GM13976 (cell line): ENCODE results near the gene PLCG2.

Experiments used
- DNase-seq: peaks from one replicate; pipeline ENCODE4 v3.0.0; 2012; ENCODE audit warnings: low spot score
- CTCF ChIP-seq: IDR thresholded peaks from 2 replicates; pipeline ENCODE4 v1.5.1; 2012; ENCODE audit warnings: borderline replicate concordance, mild to moderate bottlenecking; ENCODE audit not compliant: insufficient read depth; ENCODE audit errors: extremely low read depth, missing control alignments, control extremely low read depth
- in situ Hi-C: fragments of 300-500 bp; cut with MboI; formaldehyde crosslinking; loops from one replicate; pipeline ENCODE4 v1.12.0; 2022; ENCODE audit warnings: low sequenced_read_pairs, mixed read lengths, inconsistent platforms; ENCODE audit not compliant: unreplicated experiment

PLCG2 gene

GRCh38 chr16:81860287-81861266, 81.5 kb downstream of the PLCG2 start:
- DNase-seq: no peak
- in situ Hi-C loops: no loop called here
- no peak for TF ChIP-seq CTCF

- in situ Hi-C loops: no loop called here
- DNase-seq: no peak
- no peak for TF ChIP-seq CTCF
These were observed 82.4 kb downstream of the PLCG2 start for GRCh38 chr16:81861503-81861902.

- no peak for DNase-seq
- TF ChIP-seq CTCF: no peak
- in situ Hi-C loops: no loop called here
These were observed 82.8 kb downstream of the PLCG2 start for GRCh38 chr16:81861915-81862314.

GRCh38 chr16:81863630-81864352, 84.7 kb downstream of the PLCG2 start:
- in situ Hi-C loops: no loop called here
- TF ChIP-seq CTCF: no peak
- peak; percentile 80 for DNase-seq

- TF ChIP-seq CTCF: no peak
- in situ Hi-C loops: no loop called here
- no peak for DNase-seq
These were observed 85.7 kb downstream of the PLCG2 start for GRCh38 chr16:81864646-81865382.

- in situ Hi-C loops: no loop called here
- no peak for TF ChIP-seq CTCF
- DNase-seq: peak; percentile 58
These were observed 87.8 kb downstream of the PLCG2 start for GRCh38 chr16:81866820-81867440.
